ENCODE results near the gene ZNF793.

The ZNF793 gene

DNA sequence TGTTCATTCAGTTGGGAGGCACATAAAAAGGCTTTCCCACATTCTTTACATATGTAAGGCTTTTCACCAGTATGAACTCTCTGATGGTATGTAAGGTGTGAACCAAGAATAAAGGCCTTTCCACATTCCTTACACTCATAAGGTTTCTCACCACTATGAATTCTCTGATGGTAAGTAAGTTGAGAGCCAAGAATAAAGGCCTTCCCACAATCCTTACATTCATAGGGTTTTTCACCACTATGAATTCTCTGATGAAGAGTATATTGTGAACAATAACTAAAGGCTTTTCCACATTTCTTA lies 58.6 kb downstream of the ZNF793 start:
- peaks cover 70 to 83% of the 10 kb centered on the region in 2 donors for H3K9me3 ChIP-seq (ENCODE audit: control insufficient read depth in 2 of 2, low read length in 2 of 2)
- H3K4me3 ChIP-seq (ENCODE audit: low read length in 2 of 2) = peak overlapping the region in 1 of 2 donors; percentile 4
- no peak overlapping the region for H3K27ac ChIP-seq (ENCODE audit: low read length)
- H3K4me1 ChIP-seq (ENCODE audit: control insufficient read depth, insufficient read depth, low read length) = no peaks in the 10 kb centered on the region
- no peak overlapping the region for H3K9ac ChIP-seq (ENCODE audit: low read length in 2 of 2)
- no peaks in the 10 kb centered on the region for H3K27me3 ChIP-seq (ENCODE audit: control insufficient read depth in 1 of 2, insufficient read depth in 2 of 2, low read length in 2 of 2)
- peaks cover 20 to 28% of the 10 kb centered on the region in 2 donors for H3K36me3 ChIP-seq (ENCODE audit: control insufficient read depth in 2 of 2, insufficient read depth in 2 of 2, low read length in 2 of 2)

DNA sequence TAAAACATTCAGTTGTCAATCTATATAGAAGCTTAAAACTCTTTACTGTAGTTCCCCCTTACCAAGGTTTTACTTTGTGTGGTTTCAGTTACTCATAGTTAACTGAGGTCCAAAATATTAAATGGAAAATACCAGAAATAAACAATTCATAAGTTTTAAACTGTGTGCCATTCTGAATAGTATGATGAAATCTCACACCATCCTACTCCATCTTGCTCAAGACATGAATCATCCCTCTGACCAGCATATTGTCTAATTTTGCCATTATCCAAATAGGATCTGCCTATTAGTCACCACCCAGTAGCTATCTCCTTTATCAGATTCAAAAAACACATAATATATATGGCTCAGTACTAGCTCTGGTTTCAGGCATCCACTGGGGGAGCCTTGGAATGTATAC lies 65.5 kb downstream of the ZNF793 start:
- peaks cover 40 to 52% of the 10 kb centered on the region in 2 donors for H3K9me3 ChIP-seq (ENCODE audit: control insufficient read depth in 2 of 2, low read length in 2 of 2)
- no peak overlapping the region for H3K27ac ChIP-seq (ENCODE audit: low read length)
- H3K4me3 ChIP-seq (ENCODE audit: low read length in 2 of 2) = no peak overlapping the region
- no peak overlapping the region for H3K9ac ChIP-seq (ENCODE audit: low read length in 2 of 2)
- peaks cover 2 to 5% of the 10 kb centered on the region in 2 donors for H3K36me3 ChIP-seq (ENCODE audit: control insufficient read depth in 2 of 2, insufficient read depth in 2 of 2, low read length in 2 of 2)
- no peaks in the 10 kb centered on the region for H3K27me3 ChIP-seq (ENCODE audit: control insufficient read depth in 1 of 2, insufficient read depth in 2 of 2, low read length in 2 of 2)
- no peaks in the 10 kb centered on the region for H3K4me1 ChIP-seq (ENCODE audit: control insufficient read depth, insufficient read depth, low read length)

DNA sequence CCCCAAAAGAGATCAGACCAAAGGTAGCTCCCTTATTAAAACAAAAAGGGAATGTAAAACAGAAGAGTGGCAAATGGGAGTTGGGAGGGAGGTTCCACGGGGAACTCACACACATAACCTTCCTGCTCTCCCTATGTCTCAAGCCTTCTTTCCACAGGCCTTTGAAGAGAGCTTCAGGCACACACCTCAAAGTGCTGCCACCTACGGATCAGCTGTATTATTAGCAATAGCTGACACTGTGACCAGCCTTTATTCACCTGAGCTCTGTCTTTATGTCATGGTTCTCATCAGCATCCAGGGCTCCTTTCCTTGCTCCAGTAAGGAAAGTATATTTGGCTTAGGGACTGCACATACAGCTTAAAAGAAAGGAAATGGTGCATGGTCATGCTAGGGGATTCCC lies 76.6 kb downstream of the ZNF793 start:
- no peak overlapping the region for H3K27ac ChIP-seq (ENCODE audit: low read length)
- peaks cover 29 to 43% of the 10 kb centered on the region in 2 donors for H3K9me3 ChIP-seq (ENCODE audit: control insufficient read depth in 2 of 2, low read length in 2 of 2)
- no peaks in the 10 kb centered on the region for H3K27me3 ChIP-seq (ENCODE audit: control insufficient read depth in 1 of 2, insufficient read depth in 2 of 2, low read length in 2 of 2)
- no peak overlapping the region for H3K4me3 ChIP-seq (ENCODE audit: low read length in 2 of 2)
- H3K4me1 ChIP-seq (ENCODE audit: control insufficient read depth, insufficient read depth, low read length) = no peaks in the 10 kb centered on the region
- H3K9ac ChIP-seq (ENCODE audit: low read length in 2 of 2) = no peak overlapping the region
- peaks cover 48 to 66% of the 10 kb centered on the region in 2 donors for H3K36me3 ChIP-seq (ENCODE audit: control insufficient read depth in 2 of 2, insufficient read depth in 2 of 2, low read length in 2 of 2)
